ENCODE data around the gene BAG1.

DNA sequence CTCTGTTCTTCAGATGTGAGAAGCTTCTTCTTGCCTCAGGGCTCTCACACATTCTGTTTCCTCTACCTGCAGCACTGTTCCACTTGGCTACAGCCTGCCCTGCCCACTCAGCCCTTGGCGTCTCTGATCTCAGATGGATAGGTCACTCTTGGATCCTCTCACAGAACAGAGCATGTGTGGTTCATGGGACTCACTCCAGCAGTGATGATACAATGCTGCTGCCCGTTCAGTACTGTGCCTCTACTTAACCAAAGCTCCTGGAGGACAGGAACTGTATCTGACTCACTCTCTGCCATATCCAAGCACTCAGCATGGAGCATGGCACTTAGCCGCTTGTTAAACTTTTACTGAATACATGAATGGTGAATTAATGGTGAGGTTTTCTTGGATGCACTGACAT is 27.9 kb downstream of the BAG1 start:
- no peak for TF ChIP-seq SMAD1 (CRISPR knock-in tag; IDR thresholded peaks at IDR 0.05; ENCODE audit: borderline replicate concordance, low read depth)
- TF ChIP-seq CHD4 (IDR thresholded peaks at IDR 0.05; ENCODE audit: borderline replicate concordance, low read length) = no peak
- no peak for TF ChIP-seq ONECUT2 (CRISPR knock-in tag; IDR thresholded peaks at IDR 0.05)
- TF ChIP-seq, protein P1, sequence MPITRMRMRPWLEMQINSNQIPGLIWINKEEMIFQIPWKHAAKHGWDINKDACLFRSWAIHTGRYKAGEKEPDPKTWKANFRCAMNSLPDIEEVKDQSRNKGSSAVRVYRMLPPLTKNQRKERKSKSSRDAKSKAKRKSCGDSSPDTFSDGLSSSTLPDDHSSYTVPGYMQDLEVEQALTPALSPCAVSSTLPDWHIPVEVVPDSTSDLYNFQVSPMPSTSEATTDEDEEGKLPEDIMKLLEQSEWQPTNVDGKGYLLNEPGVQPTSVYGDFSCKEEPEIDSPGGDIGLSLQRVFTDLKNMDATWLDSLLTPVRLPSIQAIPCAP (CRISPR knock-in tag; IDR thresholded peaks at IDR 0.05; ENCODE audit: low read depth) = no peak
- TF ChIP-seq ZNF292 (CRISPR knock-in tag; IDR thresholded peaks at IDR 0.05; ENCODE audit: borderline replicate concordance, low read depth) = no peak

All from HepG2 (cell line).